GM12874 (cell line): ENCODE data around the gene RIT1.

ENCODE experiments used
- TF ChIP-seq, protein P1 (sequence below): IDR thresholded peaks from 2 replicates; pipeline ENCODE4 v1.5.1; 2011; ENCODE audit warnings: low read depth, mild to moderate bottlenecking, control low read depth, low read length, moderate library complexity; ENCODE audit not compliant: insufficient read depth

RIT1 gene

DNA sequence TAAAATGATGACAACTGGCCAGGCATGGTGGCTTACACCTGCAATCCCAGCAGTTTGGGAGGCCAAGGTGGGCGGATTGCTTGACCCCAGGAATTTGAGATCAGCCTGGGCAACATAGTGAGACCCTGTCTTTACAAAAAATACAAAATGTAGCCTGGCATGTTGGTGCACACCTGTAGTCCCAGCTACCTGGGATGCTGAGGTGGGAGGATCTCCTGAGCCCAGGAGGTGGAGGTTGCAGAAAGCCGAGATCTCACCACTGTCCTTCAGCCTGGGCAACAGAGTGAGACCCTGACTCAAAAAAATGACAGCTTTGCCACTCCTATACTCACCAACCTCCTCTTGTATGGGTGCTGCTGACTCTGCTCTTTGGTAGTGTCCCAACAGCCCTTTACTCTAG is 33.2 kb downstream of the RIT1 start:
- TF ChIP-seq, protein P1, sequence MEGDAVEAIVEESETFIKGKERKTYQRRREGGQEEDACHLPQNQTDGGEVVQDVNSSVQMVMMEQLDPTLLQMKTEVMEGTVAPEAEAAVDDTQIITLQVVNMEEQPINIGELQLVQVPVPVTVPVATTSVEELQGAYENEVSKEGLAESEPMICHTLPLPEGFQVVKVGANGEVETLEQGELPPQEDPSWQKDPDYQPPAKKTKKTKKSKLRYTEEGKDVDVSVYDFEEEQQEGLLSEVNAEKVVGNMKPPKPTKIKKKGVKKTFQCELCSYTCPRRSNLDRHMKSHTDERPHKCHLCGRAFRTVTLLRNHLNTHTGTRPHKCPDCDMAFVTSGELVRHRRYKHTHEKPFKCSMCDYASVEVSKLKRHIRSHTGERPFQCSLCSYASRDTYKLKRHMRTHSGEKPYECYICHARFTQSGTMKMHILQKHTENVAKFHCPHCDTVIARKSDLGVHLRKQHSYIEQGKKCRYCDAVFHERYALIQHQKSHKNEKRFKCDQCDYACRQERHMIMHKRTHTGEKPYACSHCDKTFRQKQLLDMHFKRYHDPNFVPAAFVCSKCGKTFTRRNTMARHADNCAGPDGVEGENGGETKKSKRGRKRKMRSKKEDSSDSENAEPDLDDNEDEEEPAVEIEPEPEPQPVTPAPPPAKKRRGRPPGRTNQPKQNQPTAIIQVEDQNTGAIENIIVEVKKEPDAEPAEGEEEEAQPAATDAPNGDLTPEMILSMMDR, result no peak

DNA sequence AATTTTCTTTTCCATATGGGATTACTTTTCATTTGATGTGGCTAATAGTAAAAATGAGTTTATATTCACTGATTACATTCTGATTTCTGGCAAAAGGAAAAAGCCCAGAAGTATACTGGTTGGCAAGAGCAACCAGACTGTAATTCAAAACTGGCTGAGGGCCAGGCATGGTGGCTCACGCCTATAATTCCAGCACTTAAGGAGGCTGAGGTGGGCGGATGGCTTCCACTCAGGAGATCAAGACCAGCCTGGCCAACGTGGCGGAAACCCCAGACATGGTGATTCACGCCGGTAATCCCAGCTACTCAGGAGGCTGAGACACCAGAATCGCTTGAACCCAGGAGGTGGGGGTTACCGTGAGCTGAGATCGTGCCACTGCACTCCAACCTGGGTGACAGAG is 37.3 kb downstream of the RIT1 start:
- TF ChIP-seq, protein P1, result no peak

DNA sequence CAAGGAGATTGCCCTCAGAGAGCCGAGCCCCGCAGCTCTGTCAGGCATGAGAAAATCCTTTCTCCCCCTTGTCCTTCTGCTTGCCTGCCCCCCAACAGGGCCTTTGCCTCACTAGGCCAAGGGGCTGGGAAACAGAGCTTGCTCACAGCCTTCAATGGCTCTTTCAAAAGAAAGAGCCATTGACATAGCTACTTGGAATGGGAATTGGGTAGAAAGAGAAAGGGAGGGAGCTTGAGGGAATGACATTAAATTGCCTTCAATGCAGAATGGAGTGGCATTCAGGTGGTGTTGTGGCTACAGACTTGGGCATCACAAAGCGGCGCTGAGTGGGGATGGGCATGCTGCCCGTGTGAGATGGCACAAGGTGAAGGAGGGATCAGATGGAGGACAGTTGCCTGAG is 38.6 kb downstream of the RIT1 start:
- TF ChIP-seq, protein P1, result no peak

DNA sequence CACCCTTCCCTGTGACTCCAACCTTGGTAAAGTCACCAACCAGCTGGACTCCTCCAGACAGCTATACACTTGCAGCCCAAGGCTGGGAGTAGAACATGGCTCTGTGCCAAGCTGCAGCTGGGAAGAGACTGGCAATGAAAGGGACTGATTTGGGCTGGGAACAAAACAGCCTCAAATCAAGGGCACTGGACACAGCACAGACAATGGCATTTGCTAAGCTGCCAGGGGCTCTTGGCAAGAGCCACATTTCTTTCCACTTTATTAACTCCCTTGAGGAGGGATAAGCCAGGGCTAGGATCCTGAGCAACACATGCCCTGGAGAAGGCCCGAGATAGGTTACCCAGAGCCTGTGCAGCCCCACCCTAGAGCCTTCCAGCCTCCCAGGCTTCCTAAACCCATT is 39.8 kb downstream of the RIT1 start:
- TF ChIP-seq, protein P1, result no peak

DNA sequence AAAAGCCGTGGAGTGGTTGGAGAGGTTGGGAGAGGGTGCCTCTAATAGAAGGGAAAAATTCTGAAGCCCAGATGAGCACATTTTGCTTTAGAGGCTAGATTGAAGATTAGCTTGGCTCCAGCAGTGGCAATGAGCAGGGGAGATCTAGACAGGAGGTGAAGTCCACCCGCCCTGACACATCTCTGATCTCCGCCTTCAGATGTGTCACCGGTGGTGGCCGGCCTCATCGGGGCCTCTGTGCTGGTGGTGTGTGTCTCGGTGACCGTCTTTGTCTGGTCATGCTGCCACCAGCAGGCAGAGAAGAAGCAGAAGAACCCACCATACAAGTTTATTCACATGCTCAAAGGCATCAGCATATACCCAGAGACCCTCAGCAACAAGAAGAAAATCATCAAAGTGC is 43.4 kb downstream of the RIT1 start:
- TF ChIP-seq, protein P1, result no peak

DNA sequence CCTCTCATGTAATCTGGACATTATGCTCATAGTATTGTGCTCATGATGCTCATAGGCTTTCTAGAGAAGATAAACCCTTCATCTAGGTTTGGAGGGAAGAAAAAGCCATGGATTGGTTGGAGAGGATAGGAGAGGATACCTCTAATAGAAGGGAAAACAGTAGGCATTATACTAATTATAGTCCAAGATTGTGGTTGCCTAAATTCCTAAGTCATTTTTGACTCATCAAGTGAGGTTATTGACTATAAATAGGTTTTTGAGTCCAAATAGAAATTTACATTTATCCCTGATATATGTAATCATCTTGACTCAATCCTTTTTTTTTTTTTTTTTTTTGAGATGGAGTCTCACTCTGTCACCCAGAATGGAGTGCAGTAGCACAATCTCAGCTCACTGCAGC is 46.8 kb downstream of the RIT1 start:
- TF ChIP-seq, protein P1, result no peak

DNA sequence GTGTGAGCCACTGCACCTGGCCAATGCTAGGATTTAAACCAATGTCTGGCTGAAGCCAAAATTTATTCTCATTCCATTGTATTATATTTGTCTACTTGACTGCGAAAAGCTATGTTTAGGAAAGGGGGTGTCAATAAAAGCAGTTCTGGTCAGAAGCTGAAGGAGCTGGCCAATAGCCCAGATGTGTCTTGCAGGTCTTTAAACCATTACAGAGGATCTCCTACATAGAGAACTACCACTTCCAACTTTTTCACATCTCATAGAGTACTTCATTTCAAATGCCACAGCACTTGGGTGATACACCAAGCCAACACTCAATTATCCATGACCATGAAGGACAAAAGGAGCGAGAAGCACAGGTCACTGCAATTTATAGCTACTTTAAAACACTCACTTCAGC is 49.3 kb downstream of the RIT1 start:
- TF ChIP-seq, protein P1, result no peak

DNA sequence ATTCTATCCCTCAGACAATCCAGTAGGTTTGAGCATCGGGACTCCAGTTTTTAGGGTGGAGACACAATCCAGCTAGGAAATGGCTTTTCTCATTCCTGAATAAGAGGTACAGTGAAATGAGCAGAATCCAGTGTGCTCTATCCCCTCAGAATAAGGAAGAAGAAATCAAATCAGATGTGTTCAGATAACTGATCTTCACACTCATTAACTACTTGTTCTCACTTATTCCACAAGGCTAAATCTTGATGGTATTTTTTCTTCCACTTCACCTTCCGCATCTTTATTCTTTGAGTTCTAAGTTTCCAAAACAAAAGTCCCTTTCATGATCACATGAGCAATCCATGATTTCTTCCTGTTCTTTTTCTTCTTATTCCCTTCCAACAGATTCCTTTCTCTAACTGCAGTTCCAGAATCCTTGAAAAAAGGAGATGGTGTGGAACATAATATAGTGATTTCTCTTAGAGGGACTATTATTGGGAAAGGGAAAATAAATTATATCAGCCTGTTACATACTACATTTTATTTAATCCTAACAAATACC is 50.1 kb downstream of the RIT1 start:
- TF ChIP-seq, protein P1, result no peak
